Right lobe of liver (tissue), 4 donors: ENCODE results near the gene LRRC8D.

Experiments used
- CTCF ChIP-seq, 4 donors: fragments of 200-600 bp in 3 of 4; fragments of 450-650 bp in 1 of 4; IDR thresholded peaks; one replicate each; pipeline versions ENCODE4 v1.5.1 to v1.8.0; 2016 to 2022; ENCODE audit warnings: antibody characterized with exemption in 4 of 4, mild to moderate bottlenecking in 2 of 4
- POLR2A ChIP-seq: fragments of 450-650 bp; IDR thresholded peaks from one replicate; pipeline ENCODE4 v1.6.1; 2017; ENCODE audit warnings: antibody characterized with exemption, mild to moderate bottlenecking
- donor health status: DM: no; HTN: no; CAD: no.
- donor health status: DM: no; HTN: no; CAD: no.
- donor health status: DM: no; HTN: yes; CAD: no.

- TF ChIP-seq POLR2A (no peak), CTCF (IDR thresholded peaks at IDR 0.05) (no peak)
These were observed 39.2 kb upstream of the LRRC8D start for GRCh38 chr1:89781494-89782126.
